ENCODE data around the gene HLA-DOB. TPM values are rescaled to one million over a fixed set of nuclear protein-coding genes. Genes with fewer than 3 reads are reported as not detected.

Gene HLA-DOB
- not detected for total RNA-seq
- long read RNA-seq, partial matches to known transcripts: 0 of 1 reads
- long read RNA-seq, other reads (novel, unspliced or antisense): 1 of 1 reads

GRCh38 chr6:32816746-32817204, at the start of gene HLA-DOB:
Gene HLA-DOB, minus strand, starts transcription at chr6:32817002. Its CDS starts 51 bp downstream, at chr6:32816951.
- no peak for DNase-seq (ENCODE audit: low spot score)

GRCh38 chr6:32865724-32866443, 49.1 kb upstream of the HLA-DOB start:
- no peak for DNase-seq (ENCODE audit: low spot score)

- no peak for DNase-seq (ENCODE audit: low spot score)
Observed at GRCh38 chr6:32862725-32863124, 45.9 kb upstream of the HLA-DOB start.

- DNase-seq (ENCODE audit: low spot score): no peak
Observed at GRCh38 chr6:32860674-32861073, 43.9 kb upstream of the HLA-DOB start.

GRCh38 chr6:32858194-32858593, 41.4 kb upstream of the HLA-DOB start:
- DNase-seq (ENCODE audit: low spot score): no peak

GRCh38 chr6:32857156-32857891, 40.5 kb upstream of the HLA-DOB start:
- no peak for DNase-seq (ENCODE audit: low spot score)

- no peak for DNase-seq (ENCODE audit: low spot score)
Observed at GRCh38 chr6:32855467-32856174, 38.8 kb upstream of the HLA-DOB start.

- no peak for DNase-seq (ENCODE audit: low spot score)
Observed at GRCh38 chr6:32854376-32855178, 37.8 kb upstream of the HLA-DOB start.

GRCh38 chr6:32853541-32854375, 37.0 kb upstream of the HLA-DOB start, which contains the start of the genes PSMB9 and TAP1:
Gene PSMB9, plus strand, starts transcription at chr6:32854192. Its CDS starts 38 bp downstream, at chr6:32854230.
Gene TAP1, minus strand, starts transcription at chr6:32853704. Its CDS starts 68 bp downstream, at chr6:32853636.
- peak; percentile 98 for DNase-seq (ENCODE audit: low spot score)

- no peak for DNase-seq (ENCODE audit: low spot score)
Observed at GRCh38 chr6:32852844-32853540, 36.2 kb upstream of the HLA-DOB start.

GRCh38 chr6:32852018-32852843, 35.4 kb upstream of the HLA-DOB start:
- no peak for DNase-seq (ENCODE audit: low spot score)

- DNase-seq (ENCODE audit: low spot score): no peak
Observed at GRCh38 chr6:32851025-32851424, 34.2 kb upstream of the HLA-DOB start.

- no peak for DNase-seq (ENCODE audit: low spot score)
Observed at GRCh38 chr6:32849126-32849525, 32.3 kb upstream of the HLA-DOB start.

GRCh38 chr6:32847795-32848194, 31.0 kb upstream of the HLA-DOB start:
- DNase-seq (ENCODE audit: low spot score): no peak

GRCh38 chr6:32847004-32847403, 30.2 kb upstream of the HLA-DOB start:
- no peak for DNase-seq (ENCODE audit: low spot score)

- no peak for DNase-seq (ENCODE audit: low spot score)
Observed at GRCh38 chr6:32845384-32845884, 28.6 kb upstream of the HLA-DOB start.

- no peak for DNase-seq (ENCODE audit: low spot score)
Observed at GRCh38 chr6:32844839-32845383, 28.1 kb upstream of the HLA-DOB start.

Data from mesenteric fat pad (tissue), 1 donor.